Stimulated activated CD8-positive, alpha-beta memory T cell treated with anti-CD3 and anti-CD28 coated beads, Interleukin-7, amount 100 ng/mL, for 1 hour (primary cell): ENCODE data around the gene MYOF.
"Not testable (repeated sequence)": the region's sequence is repeated elsewhere in the genome, so short reads cannot be mapped to it uniquely, and the experiment has no call there.

Source experiments
- DNase-seq, 2 donors: peaks; one replicate each; pipeline ENCODE4 v3.0.0-alpha.2; 2020; ENCODE audit warnings: low read depth in 2 of 2

MYOF gene

GRCh38 chr10:93344691-93345090 lies 137.4 kb downstream of the MYOF start:
- DNase-seq = no peak

GRCh38 chr10:93342921-93343320 lies 139.2 kb downstream of the MYOF start:
- DNase-seq = no peak

- no peak for DNase-seq
Observed at GRCh38 chr10:93342366-93342765, 139.8 kb downstream of the MYOF start.

DNA sequence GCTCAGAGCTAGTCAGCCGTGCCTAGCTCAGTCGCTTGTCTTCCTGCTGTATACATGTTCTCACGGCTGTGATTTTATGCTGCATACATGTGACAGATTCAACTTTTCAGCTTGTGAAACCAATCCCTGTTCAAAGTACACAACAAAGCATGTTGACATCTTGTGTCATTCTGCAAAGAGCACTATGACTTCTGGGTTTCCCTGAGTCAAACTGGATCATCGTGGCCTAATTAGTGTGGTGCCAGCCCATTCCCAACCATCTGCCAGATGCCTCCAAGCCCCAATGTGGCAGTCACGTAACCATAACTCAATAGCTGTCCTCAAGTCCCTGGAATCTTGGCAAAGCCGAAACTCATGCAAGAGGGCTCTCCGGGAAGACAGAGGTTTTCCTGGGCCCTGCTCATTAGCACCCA lies 144.8 kb downstream of the MYOF start:
- no peak for DNase-seq

DNA sequence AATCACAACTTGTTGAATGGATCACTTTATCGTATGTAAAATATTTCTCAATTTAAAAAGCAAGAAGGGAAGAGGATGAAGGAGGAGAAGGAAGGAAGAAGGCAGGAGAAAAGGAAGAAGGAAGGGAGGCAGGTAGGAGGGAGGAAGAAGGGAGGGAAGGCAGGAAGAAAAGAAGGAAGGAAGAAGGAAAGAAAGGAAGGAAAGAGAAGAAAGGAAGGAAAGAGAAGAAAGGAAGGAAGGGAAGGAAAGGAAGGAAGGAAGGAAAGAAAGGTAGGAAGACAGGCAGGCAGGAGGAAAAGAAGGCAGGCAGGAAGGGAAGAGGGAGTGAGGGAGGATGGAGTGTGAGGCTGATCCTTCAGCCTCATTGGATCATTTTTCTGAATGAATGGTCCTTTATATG lies 145.5 kb downstream of the MYOF start:
- no peak for DNase-seq

- no peak for DNase-seq
Observed at GRCh38 chr10:93336110-93336509, 146.0 kb downstream of the MYOF start.

DNA sequence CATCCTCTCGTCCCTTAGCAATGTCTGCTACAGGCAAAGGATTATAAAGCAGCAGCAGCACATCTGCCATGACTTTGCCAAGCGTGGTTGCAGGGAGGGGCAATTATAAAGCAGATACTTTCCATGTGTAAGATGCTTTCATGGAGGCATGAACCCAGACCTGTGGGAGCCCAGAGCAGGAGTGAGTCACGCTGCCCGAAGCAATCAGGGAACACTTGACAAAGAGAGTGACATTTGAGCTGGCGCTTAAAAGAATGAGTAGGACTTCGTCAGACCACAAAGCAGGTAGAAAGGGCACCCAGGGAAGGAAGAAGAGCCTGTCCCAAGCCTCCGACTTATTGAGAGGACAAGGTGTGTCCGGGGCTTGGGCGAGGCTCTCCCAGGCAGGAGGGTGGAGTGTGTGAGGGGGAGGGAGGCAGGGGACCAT lies 147.2 kb downstream of the MYOF start:
- no peak for DNase-seq

GRCh38 chr10:93334181-93334580 lies 148.0 kb downstream of the MYOF start:
- DNase-seq = no peak

GRCh38 chr10:93333278-93333978 lies 148.7 kb downstream of the MYOF start:
- DNase-seq = no peak

DNA sequence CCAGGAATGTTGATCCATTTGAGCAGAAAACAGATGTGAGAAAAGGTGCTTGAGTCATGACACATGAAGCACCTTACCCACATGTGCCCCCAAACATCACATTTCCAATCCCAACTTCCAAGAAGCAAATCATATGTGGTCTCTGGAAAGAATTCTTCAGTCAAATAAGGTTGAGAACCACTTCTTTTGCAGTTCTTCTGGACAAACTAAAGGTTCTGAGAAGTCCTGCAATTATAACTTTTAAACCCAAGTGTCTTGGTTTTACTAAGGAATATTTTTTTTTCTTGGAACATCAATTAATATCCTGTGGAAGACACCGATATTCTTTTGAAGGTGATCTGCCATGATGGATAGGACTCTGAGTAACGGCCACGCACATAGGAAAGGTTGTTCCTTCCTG lies 151.3 kb downstream of the MYOF start:
- no peak for DNase-seq

DNA sequence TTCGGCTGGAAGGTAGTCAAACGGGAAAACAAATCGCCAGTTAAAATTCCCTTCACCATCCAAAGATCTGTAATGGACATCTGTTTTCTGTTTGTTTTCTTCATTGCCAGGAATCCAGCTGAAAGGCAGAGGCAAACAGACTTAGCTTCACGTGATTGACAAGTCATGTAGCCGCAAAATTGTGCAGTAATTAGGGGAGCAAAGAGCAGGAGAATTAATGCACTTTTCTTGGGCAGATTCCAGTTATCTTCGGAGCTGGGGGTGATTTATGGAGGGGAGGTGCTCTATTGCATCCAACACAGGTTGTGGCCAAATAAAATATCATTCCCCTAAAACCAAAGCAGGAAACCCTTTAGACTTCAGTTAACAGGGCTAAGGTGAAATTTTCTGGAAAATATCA lies 162.2 kb downstream of the MYOF start:
- DNase-seq = no peak

GRCh38 chr10:93319096-93319495 lies 163.0 kb downstream of the MYOF start:
- DNase-seq = no peak

DNA sequence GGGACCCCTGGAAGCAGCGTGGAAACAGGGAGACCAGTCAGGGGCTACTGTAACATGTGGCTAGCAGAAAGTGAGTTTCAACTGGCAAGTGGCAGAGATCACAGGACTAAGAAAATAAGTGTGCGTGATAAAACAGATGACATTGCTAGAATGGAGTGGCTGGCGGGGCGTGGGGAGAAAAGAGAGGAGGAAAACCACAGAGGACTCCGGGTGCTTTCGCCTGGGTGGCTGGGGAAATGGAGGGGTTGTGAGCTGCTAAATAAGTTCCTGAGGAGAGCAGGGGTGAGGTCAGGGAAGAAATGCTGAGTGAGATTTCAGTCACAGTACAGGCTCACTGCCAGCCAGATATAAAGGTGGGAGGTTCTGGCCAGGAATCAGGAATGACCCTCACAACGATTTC lies 166.9 kb downstream of the MYOF start:
- DNase-seq = no peak

DNA sequence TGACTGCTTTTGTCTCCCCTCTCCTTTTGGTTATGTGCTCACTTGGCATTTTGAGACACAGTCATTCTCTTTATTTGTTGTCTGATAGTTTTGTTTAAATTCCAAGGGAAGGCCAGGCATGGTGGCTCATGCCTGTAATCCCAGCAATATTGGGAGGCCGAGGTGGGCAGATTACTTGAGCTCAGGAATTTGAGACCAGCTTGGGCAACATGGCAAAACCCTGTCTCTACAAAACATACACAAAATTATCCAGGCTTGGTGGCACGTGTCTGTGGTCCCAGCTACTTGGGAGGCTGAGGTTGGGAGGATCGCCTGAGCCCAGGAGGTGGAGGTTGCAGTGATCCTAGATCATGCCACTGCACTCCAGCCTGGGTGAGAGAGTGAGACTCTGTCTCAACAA lies 167.5 kb downstream of the MYOF start:
- not testable (repeated sequence) for DNase-seq

DNA sequence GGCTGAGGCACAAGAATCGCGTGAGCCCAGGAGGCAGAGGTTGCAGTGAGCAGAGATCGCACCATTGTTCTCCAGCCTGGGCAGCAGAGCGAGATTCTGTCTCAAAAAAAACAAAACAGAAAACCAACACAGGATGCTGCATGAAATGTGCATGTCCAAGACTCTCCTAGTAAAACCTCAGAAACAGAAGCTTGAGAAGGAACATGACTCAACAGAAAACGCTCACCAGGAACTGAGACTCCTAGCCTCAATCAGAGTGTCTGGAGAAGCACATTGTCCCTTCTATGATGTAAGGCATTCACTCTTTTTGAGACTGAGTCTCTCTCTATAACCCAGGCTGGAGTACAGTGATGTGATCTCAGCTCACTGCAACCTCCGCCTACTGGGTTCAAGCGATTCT lies 168.3 kb downstream of the MYOF start:
- no peak for DNase-seq

DNA sequence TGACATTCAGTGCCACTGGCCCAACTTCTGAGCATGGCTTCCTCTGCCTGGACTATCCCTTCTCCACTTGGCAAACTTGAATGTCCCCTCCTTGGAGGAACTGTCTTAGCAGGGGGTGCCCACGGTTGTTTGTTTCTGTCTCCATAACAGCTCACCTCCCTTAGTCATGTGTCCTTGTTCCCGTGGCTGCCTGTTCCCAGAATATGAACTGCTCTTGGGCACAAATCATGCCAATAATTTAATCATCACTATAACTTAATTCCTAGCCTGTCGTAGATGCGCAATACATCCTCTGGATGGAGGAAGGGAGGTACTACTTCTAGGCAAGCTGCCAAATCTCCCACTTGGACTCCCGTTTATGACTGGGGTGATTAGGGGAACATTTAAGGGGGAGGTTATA lies 173.1 kb downstream of the MYOF start:
- no peak for DNase-seq

GRCh38 chr10:93305122-93305521 lies 177.0 kb downstream of the MYOF start:
- DNase-seq = no peak

DNA sequence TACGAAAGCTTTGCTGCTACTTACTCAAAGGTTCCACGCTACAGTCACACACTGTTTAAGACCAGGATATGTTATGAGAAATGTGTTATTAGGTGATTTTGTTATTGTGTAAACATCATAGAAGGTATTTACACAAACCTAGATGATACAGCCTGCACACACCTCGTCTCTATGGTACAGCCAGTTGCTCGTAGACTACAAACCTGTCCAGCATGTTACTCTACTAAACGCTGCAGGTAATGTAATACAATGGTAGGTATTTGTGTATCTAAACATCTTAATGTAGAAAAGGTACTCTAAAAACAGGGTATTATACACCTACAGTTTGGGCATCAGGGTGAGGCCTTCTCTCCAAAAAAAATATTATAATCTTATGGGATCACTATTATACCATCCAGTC lies 181.2 kb downstream of the MYOF start:
- no peak for DNase-seq

- DNase-seq = no peak
Observed at GRCh38 chr10:93300288-93300917, 181.7 kb downstream of the MYOF start.

DNA sequence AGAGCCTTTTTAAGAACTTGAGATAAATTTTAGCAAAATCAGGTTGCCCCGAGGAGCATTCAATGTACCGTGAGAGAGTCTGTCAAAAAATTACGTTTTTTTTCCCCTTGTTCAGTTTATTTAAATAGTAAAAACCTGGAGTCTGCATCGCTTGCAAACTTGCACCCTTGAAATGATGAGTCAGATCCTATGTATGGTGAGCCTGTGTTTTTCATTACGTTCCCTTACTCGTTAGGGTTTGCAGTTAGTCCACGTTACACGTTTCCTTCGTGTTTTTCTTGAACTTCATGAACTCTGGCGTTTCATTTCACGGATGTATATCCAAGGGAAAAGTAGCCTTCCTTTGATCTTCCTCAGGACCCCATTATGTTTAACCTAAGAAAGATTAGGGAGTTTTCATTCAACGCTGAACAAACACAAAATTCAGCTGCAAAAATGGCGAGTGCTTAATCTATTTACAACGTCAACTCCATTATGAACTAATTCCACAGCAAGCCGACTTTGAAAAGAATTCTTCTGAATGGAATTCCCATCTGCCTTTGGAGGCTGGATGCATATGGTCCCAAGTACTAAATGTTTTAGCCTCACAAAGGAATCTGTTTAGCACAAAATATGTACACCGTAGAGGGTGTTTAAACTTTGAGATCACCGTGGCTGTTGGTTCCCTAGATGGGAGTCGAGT lies 182.4 kb downstream of the MYOF start:
- DNase-seq = no peak

- no peak for DNase-seq
Observed at GRCh38 chr10:93299195-93299594, 182.9 kb downstream of the MYOF start.

- DNase-seq = no peak
Observed at GRCh38 chr10:93296151-93296550, 186.0 kb downstream of the MYOF start.

GRCh38 chr10:93293999-93294398 lies 188.1 kb downstream of the MYOF start:
- DNase-seq = no peak
